ENCODE results near the gene ZDHHC16. TPM values are rescaled to one million over a fixed set of nuclear protein-coding genes. Genes with fewer than 3 reads are reported as not detected.
A peak's percentile ranks its signal among the peaks of the same experiment; 100 is the strongest.

ZDHHC16 gene
- total RNA-seq, 1 experiment from 2014 or later: 40.4 TPM

GRCh38 chr10:97494151-97494550 lies 48.2 kb downstream of the ZDHHC16 start:
- no peak for DNase-seq
- H3K4me3 ChIP-seq: no peak overlapping the region
- H3K36me3 ChIP-seq: peaks cover 35% of the 10 kb centered on the region
- H3K27me3 ChIP-seq: no peaks in the 10 kb centered on the region
- no peaks in the 10 kb centered on the region for H3K9me3 ChIP-seq

GRCh38 chr10:97494863-97495506 lies 49.0 kb downstream of the ZDHHC16 start:
- no peak for DNase-seq
- no peaks in the 10 kb centered on the region for H3K9me3 ChIP-seq
- no peak overlapping the region for H3K4me3 ChIP-seq
- H3K27me3 ChIP-seq: no peaks in the 10 kb centered on the region
- peaks cover 35% of the 10 kb centered on the region for H3K36me3 ChIP-seq

- H3K36me3 ChIP-seq: peaks cover 35% of the 10 kb centered on the region
- no peaks in the 10 kb centered on the region for H3K9me3 ChIP-seq
- no peaks in the 10 kb centered on the region for H3K27me3 ChIP-seq
- peak; percentile 87 for DNase-seq
- H3K4me3 ChIP-seq: peak overlapping the region; percentile 99
Observed at GRCh38 chr10:97497572-97498075, 51.6 kb downstream of the ZDHHC16 start.

- H3K4me3 ChIP-seq: peak within 1 kb of the TSS; percentile 99
- H3K36me3 ChIP-seq: peaks cover 35% of the 10 kb centered on the region
- DNase-seq: peak; percentile 99
- no peaks in the 10 kb centered on the region for H3K27me3 ChIP-seq
- H3K9me3 ChIP-seq: no peaks in the 10 kb centered on the region
Observed at GRCh38 chr10:97498076-97498840, 52.3 kb downstream of the ZDHHC16 start, which contains the start of gene MMS19. MMS19 (minus strand) TSS chr10:97498422; CDS start chr10:97498384, 38 bp downstream.

GRCh38 chr10:97498841-97499560 lies 53.0 kb downstream of the ZDHHC16 start, which contains the start of gene UBTD1:
UBTD1 (plus strand) TSS chr10:97498924; CDS start chr10:97499204, 280 bp downstream.
- no peaks in the 10 kb centered on the region for H3K9me3 ChIP-seq
- H3K36me3 ChIP-seq: peaks cover 30% of the 10 kb centered on the region
- peak within 1 kb of the TSS; percentile 99 for H3K4me3 ChIP-seq
- no peaks in the 10 kb centered on the region for H3K27me3 ChIP-seq
- DNase-seq: peak; percentile 71

- Histone ChIP-seq H3K4me3 (peak overlapping the region; percentile 99), H3K36me3 (peaks cover 25% of the 10 kb centered on the region), H3K9me3 (no peaks in the 10 kb centered on the region), H3K27me3 (no peaks in the 10 kb centered on the region)
- DNase-seq: peak; percentile 75
Observed at GRCh38 chr10:97499561-97500296, 53.8 kb downstream of the ZDHHC16 start.

GRCh38 chr10:97500297-97500575 lies 54.3 kb downstream of the ZDHHC16 start:
- Histone ChIP-seq H3K36me3 (peaks cover 22% of the 10 kb centered on the region), H3K9me3 (no peaks in the 10 kb centered on the region), H3K27me3 (no peaks in the 10 kb centered on the region), H3K4me3 (peak overlapping the region; percentile 99)
- DNase-seq: no peak

- no peaks in the 10 kb centered on the region for H3K27me3 ChIP-seq
- no peaks in the 10 kb centered on the region for H3K9me3 ChIP-seq
- no peak for DNase-seq
- H3K4me3 ChIP-seq: no peak overlapping the region
- H3K36me3 ChIP-seq: peaks cover 2% of the 10 kb centered on the region
Observed at GRCh38 chr10:97502916-97503315, 56.9 kb downstream of the ZDHHC16 start.

- no peak for DNase-seq
- Histone ChIP-seq H3K4me3 (no peak overlapping the region), H3K27me3 (no peaks in the 10 kb centered on the region)
Observed at GRCh38 chr10:97503406-97503805, 57.4 kb downstream of the ZDHHC16 start.

GRCh38 chr10:97505152-97505551 lies 59.2 kb downstream of the ZDHHC16 start:
- DNase-seq: no peak

More at GRCh38 chr10:97503406-97503805, 57.4 kb downstream of the ZDHHC16 start:
- Histone ChIP-seq H3K9me3 (no peaks in the 10 kb centered on the region), H3K36me3 (no peaks in the 10 kb centered on the region)

GRCh38 chr10:97506199-97506991 lies 60.4 kb downstream of the ZDHHC16 start:
- Histone ChIP-seq H3K9me3 (no peaks in the 10 kb centered on the region), H3K4me3 (no peak overlapping the region), H3K27me3 (no peaks in the 10 kb centered on the region), H3K36me3 (no peaks in the 10 kb centered on the region)
- DNase-seq: no peak

More at GRCh38 chr10:97505152-97505551, 59.2 kb downstream of the ZDHHC16 start:
- H3K9me3 ChIP-seq: no peaks in the 10 kb centered on the region
- no peak overlapping the region for H3K4me3 ChIP-seq
- no peaks in the 10 kb centered on the region for H3K36me3 ChIP-seq
- no peaks in the 10 kb centered on the region for H3K27me3 ChIP-seq

Other genes starting within 250 kb of the ZDHHC16 start
- 1.7 and 3.2 TPM in 2 replicates for gene ARHGAP19, start 153.5 kb upstream of the ZDHHC16 start, total RNA-seq (2014; rRNA removed; shearing (Covaris generic); ENCODE audit: low replicate concordance)
- gene FRAT1, start 126.9 kb upstream of the ZDHHC16 start, total RNA-seq (2014; rRNA removed; shearing (Covaris generic); ENCODE audit: low replicate concordance): 3.8 and 5.9 TPM in 2 replicates
- gene FRAT2, start 111.4 kb upstream of the ZDHHC16 start, total RNA-seq (2014; rRNA removed; shearing (Covaris generic); ENCODE audit: low replicate concordance): 4.7 and 15.4 TPM in 2 replicates
- 19.0 and 34.7 TPM in 2 replicates for gene RRP12, start 44.8 kb upstream of the ZDHHC16 start, total RNA-seq (2014; rRNA removed; shearing (Covaris generic); ENCODE audit: low replicate concordance)
- 577 and 749 TPM in 2 replicates for gene PGAM1, start 20.0 kb upstream of the ZDHHC16 start, total RNA-seq (2014; rRNA removed; shearing (Covaris generic); ENCODE audit: low replicate concordance)
- gene EXOSC1, start 169 bp upstream of the ZDHHC16 start, total RNA-seq (2014; rRNA removed; shearing (Covaris generic); ENCODE audit: low replicate concordance): 42.8 and 45.6 TPM in 2 replicates
- gene MMS19, start 52.2 kb downstream of the ZDHHC16 start, total RNA-seq (2014; rRNA removed; shearing (Covaris generic); ENCODE audit: low replicate concordance): 44.3 and 57.6 TPM in 2 replicates
- 19.3 and 29.7 TPM in 2 replicates for gene UBTD1, start 52.7 kb downstream of the ZDHHC16 start, total RNA-seq (2014; rRNA removed; shearing (Covaris generic); ENCODE audit: low replicate concordance)
- gene ANKRD2, start 126.6 kb downstream of the ZDHHC16 start, total RNA-seq (2014; rRNA removed; shearing (Covaris generic); ENCODE audit: low replicate concordance): not detected in 2 replicates
- gene HOGA1, start 138.2 kb downstream of the ZDHHC16 start, total RNA-seq (2014; rRNA removed; shearing (Covaris generic); ENCODE audit: low replicate concordance): 5.0 and 6.7 TPM in 2 replicates
- not detected in 2 replicates for gene C10orf62, start 143.5 kb downstream of the ZDHHC16 start, total RNA-seq (2014; rRNA removed; shearing (Covaris generic); ENCODE audit: low replicate concordance)
- 5.7 and 7.0 TPM in 2 replicates for gene MORN4, start 187.3 kb downstream of the ZDHHC16 start, total RNA-seq (2014; rRNA removed; shearing (Covaris generic); ENCODE audit: low replicate concordance)
- 25.8 and 28.1 TPM in 2 replicates for gene PI4K2A, start 194.5 kb downstream of the ZDHHC16 start, total RNA-seq (2014; rRNA removed; shearing (Covaris generic); ENCODE audit: low replicate concordance)
- gene AVPI1, start 241.1 kb downstream of the ZDHHC16 start, total RNA-seq (2014; rRNA removed; shearing (Covaris generic); ENCODE audit: low replicate concordance): 14.2 and 20.0 TPM in 2 replicates

Data from MG63 (cell line).